HG02884 (cell line): ENCODE results near the gene CDHR4.

Experiments
- ATAC-seq: cut with Tn5 transposase; IDR thresholded peaks from one replicate; pipeline ENCODE4 v1.9.1; 2021; ENCODE audit warnings: mild to moderate bottlenecking, moderate library complexity; ENCODE audit not compliant: unreplicated experiment

CDHR4 gene

DNA sequence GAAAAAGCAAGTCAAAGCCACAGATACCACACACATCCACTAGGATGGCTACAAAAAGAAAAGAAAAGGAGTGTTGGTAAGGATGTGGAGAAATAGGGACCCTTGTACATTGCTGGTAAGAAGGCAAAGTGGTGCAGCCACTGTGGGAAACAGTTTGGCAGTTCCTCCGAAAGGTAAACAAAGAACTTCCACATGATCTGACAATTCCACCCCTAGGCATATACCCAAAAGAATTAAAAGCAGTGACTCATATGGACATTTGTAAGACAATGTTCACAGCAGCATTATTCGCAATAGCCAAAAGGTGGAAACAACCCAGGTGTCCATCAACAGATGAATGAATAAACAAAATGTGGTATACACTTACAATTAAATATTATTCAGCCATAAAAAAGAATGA, 53.7 kb downstream of the CDHR4 start:
- ATAC-seq: no peak
